SK-N-SH (cell line): ENCODE data around the gene FMN1. TPM values are rescaled to one million over a fixed set of nuclear protein-coding genes. Genes with fewer than 3 reads are reported as not detected.

ENCODE experiments used
- CTCF ChIA-PET: fragments of 300-600, 350-600 bp; formaldehyde crosslinking; extraction: SDS; loops from one replicate; lab custom pipeline; 2021; lab: Yijun Ruan, JAX
- POLR2A ChIA-PET: fragments of 350-600 bp; sonication (Branson Sonifier 250); formaldehyde crosslinking; extraction: SDS; loops from one replicate; lab custom pipeline; 2020; ENCODE audit warnings: antibody characterized with exemption, inconsistent platforms; lab: Yijun Ruan, JAX
- DNase-seq: peaks from one replicate; pipeline ENCODE4 v3.0.0; 2012
- H2AFZ ChIP-seq: fragments of 200-600 bp; sonication (generic); 2 replicates; pipeline ENCODE4 v1.8.1; 2016; ENCODE audit warnings: antibody characterized with exemption, mild to moderate bottlenecking, low read depth
- H3F3A ChIP-seq: fragments of 200-600 bp; sonication (generic); replicated peaks from 2 replicates; pipeline ENCODE3; 2016; ENCODE audit warnings: antibody characterized with exemption, mild to moderate bottlenecking; ENCODE audit not compliant: insufficient read depth
- H3K27ac ChIP-seq, 2 experiments: fragments of 200-500 bp in 1 of 2; fragments of 200-600 bp in 1 of 2; sonication (Bioruptor generic) in 1 of 2; sonication (generic), shearing (Covaris generic) in 1 of 2; 2 replicates each; pipeline versions ENCODE4 v1.5.1 to v1.6.1; 2014 to 2016; ENCODE audit warnings: low read depth in 2 of 2, inconsistent platforms in 1 of 2, low read length in 1 of 2, mild to moderate bottlenecking in 1 of 2, mixed read lengths in 1 of 2
- H3K27me3 ChIP-seq: fragments of 200-600 bp; sonication (generic), shearing (Covaris generic); 2 replicates; pipeline ENCODE4 v1.6.1; 2016; ENCODE audit warnings: mixed run types; ENCODE audit not compliant: insufficient read depth
- H3K36me3 ChIP-seq, 2 experiments: fragments of 200-500 bp in 1 of 2; fragments of 200-600 bp in 1 of 2; sonication (Bioruptor generic) in 1 of 2; sonication (generic) in 1 of 2; replicated peaks in 1 of 2; 2 replicates each; pipeline versions ENCODE3 to v1.5.1; 2014 to 2016; ENCODE audit warnings: low read length in 1 of 2, mild to moderate bottlenecking in 1 of 2; ENCODE audit not compliant: insufficient read depth in 2 of 2, control insufficient read depth in 1 of 2
- H3K4me1 ChIP-seq, 2 experiments: fragments of 200-500 bp in 1 of 2; fragments of 200-600 bp in 1 of 2; sonication (Bioruptor generic) in 1 of 2; sonication (generic), shearing (Covaris generic) in 1 of 2; 2 replicates each; pipeline versions ENCODE4 v1.5.1 to v1.6.1; 2014 to 2016; ENCODE audit warnings: low read depth in 1 of 2, low read length in 1 of 2, mixed run types in 1 of 2; ENCODE audit not compliant: insufficient read depth in 2 of 2, control insufficient read depth in 1 of 2
- H3K4me2 ChIP-seq: fragments of 200-600 bp; sonication (generic), shearing (Covaris generic); 2 replicates; pipeline ENCODE4 v1.6.1; 2017; ENCODE audit warnings: mixed run types
- H3K4me3 ChIP-seq, 2 experiments: fragments of 200-500 bp in 1 of 2; fragments of 200-600 bp in 1 of 2; sonication (Bioruptor generic) in 1 of 2; sonication (generic), shearing (Covaris generic) in 1 of 2; 2 replicates each; pipeline versions ENCODE4 v1.5.1 to v1.8.1; 2014 to 2016; ENCODE audit warnings: low read depth in 2 of 2, inconsistent platforms in 1 of 2, low read length in 1 of 2, mild to moderate bottlenecking in 1 of 2, mixed read lengths in 1 of 2, moderate library complexity in 1 of 2
- H3K79me2 ChIP-seq: fragments of 200-600 bp; sonication (generic); 2 replicates; pipeline ENCODE4 v1.8.1; 2017; ENCODE audit warnings: mild to moderate bottlenecking; ENCODE audit not compliant: insufficient read depth
- H3K9ac ChIP-seq: fragments of 200-600 bp; sonication (generic); 2 replicates; pipeline ENCODE4 v1.6.1; 2017; ENCODE audit warnings: mixed run types
- H3K9me2 ChIP-seq: fragments of 200-600 bp; sonication (generic); 2 replicates; pipeline ENCODE4 v1.6.1; 2017; ENCODE audit warnings: mixed run types
- H3K9me3 ChIP-seq: fragments of 200-600 bp; sonication (generic); 2 replicates; pipeline ENCODE4 v1.6.1; 2017; ENCODE audit warnings: mixed run types, mild to moderate bottlenecking, moderate library complexity
- H4K20me1 ChIP-seq: fragments of 200-600 bp; sonication (generic); 2 replicates; pipeline ENCODE4 v1.6.1; 2017; ENCODE audit warnings: mild to moderate bottlenecking, mixed run types; ENCODE audit not compliant: insufficient read depth
- FOSL2 ChIP-seq: IDR thresholded peaks from 2 replicates; pipeline ENCODE4 v1.4.0; 2012; ENCODE audit warnings: low read depth, mild to moderate bottlenecking, moderate library complexity, borderline replicate concordance
- FOXJ3 ChIP-seq: sonication (generic); formaldehyde crosslinking; IDR thresholded peaks from 2 replicates; pipeline ENCODE4 v1.5.1; 2020; ENCODE audit warnings: mild to moderate bottlenecking, missing genetic modification reagents
- FOXM1 ChIP-seq: IDR thresholded peaks from 2 replicates; pipeline ENCODE4 v1.4.0; 2012; ENCODE audit warnings: low read depth, mild to moderate bottlenecking
- GABPA ChIP-seq: IDR thresholded peaks from 2 replicates; pipeline ENCODE4 v1.4.0; 2012; ENCODE audit warnings: low read depth, mild to moderate bottlenecking
- JUND ChIP-seq: IDR thresholded peaks from 2 replicates; pipeline ENCODE4 v1.4.0; 2012
- MEF2A ChIP-seq: IDR thresholded peaks from 2 replicates; pipeline ENCODE4 v1.4.0; 2012; ENCODE audit warnings: low read depth, borderline replicate concordance
- MXI1 ChIP-seq: IDR thresholded peaks from 2 replicates; pipeline ENCODE4 v1.6.1; 2012; ENCODE audit warnings: mild to moderate bottlenecking, low read depth, low read length, improper control_type of control experiment
- NRF1 ChIP-seq: IDR thresholded peaks from 2 replicates; pipeline ENCODE4 v1.6.1; 2012; ENCODE audit warnings: low read depth, mild to moderate bottlenecking, low read length
- PBX3 ChIP-seq: IDR thresholded peaks from 2 replicates; pipeline ENCODE4; 2012
- POLR2AphosphoS5 ChIP-seq: IDR thresholded peaks from 2 replicates; pipeline ENCODE4 v1.6.1; 2012; ENCODE audit warnings: low read depth, low read length
- RAD21 ChIP-seq: IDR thresholded peaks from 2 replicates; pipeline ENCODE4 v1.6.1; 2012; ENCODE audit warnings: mild to moderate bottlenecking, low read length
- REST ChIP-seq: IDR thresholded peaks from 2 replicates; pipeline ENCODE4 v1.6.1; 2012; ENCODE audit warnings: mild to moderate bottlenecking, low read depth, low read length, moderate library complexity
- RFX5 ChIP-seq: IDR thresholded peaks from 2 replicates; pipeline ENCODE4 v1.6.1; 2012; ENCODE audit warnings: mild to moderate bottlenecking, improper control_type of control experiment, low read length
- SMC3 ChIP-seq: IDR thresholded peaks from 2 replicates; pipeline ENCODE4 v1.6.1; 2012; ENCODE audit warnings: low read depth, low read length, improper control_type of control experiment
- TAF1 ChIP-seq: IDR thresholded peaks from 2 replicates; pipeline ENCODE4 v1.6.1; 2012; ENCODE audit warnings: low read depth, mild to moderate bottlenecking, low read length, moderate library complexity, borderline replicate concordance
- TCF12 ChIP-seq: IDR thresholded peaks from 2 replicates; pipeline ENCODE4 v1.4.0; 2012
- TEAD4 ChIP-seq: IDR thresholded peaks from 2 replicates; pipeline ENCODE4 v1.4.0; 2012; ENCODE audit warnings: mild to moderate bottlenecking, borderline replicate concordance; ENCODE audit not compliant: insufficient read depth
- USF1 ChIP-seq: IDR thresholded peaks from 2 replicates; pipeline ENCODE4 v1.4.0; 2012; ENCODE audit warnings: low read depth, borderline replicate concordance
- USF2 ChIP-seq: fragments of 150-350 bp; IDR thresholded peaks from 2 replicates; pipeline ENCODE4 v1.6.1; 2017; ENCODE audit warnings: antibody characterized with exemption, low read length, low read depth, borderline replicate concordance
- YY1 ChIP-seq: IDR thresholded peaks from 2 replicates; pipeline ENCODE4 v1.4.0; 2012; ENCODE audit warnings: low read depth, mild to moderate bottlenecking
- ZBTB33 ChIP-seq: IDR thresholded peaks from 2 replicates; pipeline ENCODE4 v1.4.0; 2012; ENCODE audit warnings: low read depth, borderline replicate concordance
- WGBS: methylation state at CpG from one replicate; pipeline ENCODE4 v1.1.6; 2017; ENCODE audit warnings: low lambda C conversion rate; 5-methylcytosine and 5-hydroxymethylcytosine counted together
- polyA plus RNA-seq, 3 experiments: library from polyadenylated mRNA; depleted of rRNA; stranded (reverse); fragments of >200 nt; gene quantifications; 2 replicates each; pipeline ENCODE4 v1.2.3, GENCODE V29; 2012
- TF ChIP-seq, protein P1 (sequence below): fragments of 200-600 bp; sonication (generic); IDR thresholded peaks from 2 replicates; pipeline ENCODE4 v1.6.1; 2017; ENCODE audit warnings: antibody characterized with exemption, mild to moderate bottlenecking, moderate library complexity
- TF ChIP-seq, protein P2 (sequence below): IDR thresholded peaks from 2 replicates; pipeline ENCODE4 v1.4.0; 2012; ENCODE audit warnings: low read depth

The FMN1 gene
- polyA plus RNA-seq, 1 of the 3 experiments (the other 2 are of a cell fraction), result 9.1 TPM

GRCh38 chr15:33159726-33160453, 34.6 kb downstream of the FMN1 start:
- POLR2A ChIA-PET, result no interaction called here
- peak; percentile 34 for DNase-seq
- WGBS, result 66% methylated on average over 3 of the region's 3 CpGs
- Histone ChIP-seq H3K36me3 (no peaks in the 10 kb centered on the region), H3K27ac (peak overlapping the region; percentile 98 to 100), H3K4me1 (peaks cover 21 to 34% of the 10 kb centered on the region in 2 experiments), H3K9me2 (no peaks in the 10 kb centered on the region), H3F3A (peaks cover 38% of the 10 kb centered on the region), H2AFZ (no peak overlapping the region)
- CTCF ChIA-PET, result interaction anchor here (0.6 to 1.5 kb wide), 10 partner anchors 12 to 1168 kb away, joined by 3 to 8 read pairs (median 3); no protein-coding TSS in a partner anchor
- TF ChIP-seq YY1, result no peak
- TF ChIP-seq RAD21, result 0 out of 2 replicates have a peak, but pooled peaks have one; percentile 3
- TF ChIP-seq FOXM1, result no peak
- TF ChIP-seq FOXJ3 (CRISPR knock-in tag), result no peak
- no peak for TF ChIP-seq REST
- no peak for TF ChIP-seq RFX5
- TF ChIP-seq MXI1, result no peak
- TF ChIP-seq GABPA, result no peak
- TF ChIP-seq POLR2AphosphoS5, result no peak
- TF ChIP-seq JUND, result no peak
- TF ChIP-seq SMC3, result no peak
- TF ChIP-seq, protein P1, sequence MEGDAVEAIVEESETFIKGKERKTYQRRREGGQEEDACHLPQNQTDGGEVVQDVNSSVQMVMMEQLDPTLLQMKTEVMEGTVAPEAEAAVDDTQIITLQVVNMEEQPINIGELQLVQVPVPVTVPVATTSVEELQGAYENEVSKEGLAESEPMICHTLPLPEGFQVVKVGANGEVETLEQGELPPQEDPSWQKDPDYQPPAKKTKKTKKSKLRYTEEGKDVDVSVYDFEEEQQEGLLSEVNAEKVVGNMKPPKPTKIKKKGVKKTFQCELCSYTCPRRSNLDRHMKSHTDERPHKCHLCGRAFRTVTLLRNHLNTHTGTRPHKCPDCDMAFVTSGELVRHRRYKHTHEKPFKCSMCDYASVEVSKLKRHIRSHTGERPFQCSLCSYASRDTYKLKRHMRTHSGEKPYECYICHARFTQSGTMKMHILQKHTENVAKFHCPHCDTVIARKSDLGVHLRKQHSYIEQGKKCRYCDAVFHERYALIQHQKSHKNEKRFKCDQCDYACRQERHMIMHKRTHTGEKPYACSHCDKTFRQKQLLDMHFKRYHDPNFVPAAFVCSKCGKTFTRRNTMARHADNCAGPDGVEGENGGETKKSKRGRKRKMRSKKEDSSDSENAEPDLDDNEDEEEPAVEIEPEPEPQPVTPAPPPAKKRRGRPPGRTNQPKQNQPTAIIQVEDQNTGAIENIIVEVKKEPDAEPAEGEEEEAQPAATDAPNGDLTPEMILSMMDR, result peak; percentile 57
- no peak for TF ChIP-seq USF2
- TF ChIP-seq USF1, result no peak
- no peak for TF ChIP-seq ZBTB33
- TF ChIP-seq TEAD4, result no peak
- no peak for TF ChIP-seq TAF1
- no peak for TF ChIP-seq FOSL2
- TF ChIP-seq, protein P2, sequence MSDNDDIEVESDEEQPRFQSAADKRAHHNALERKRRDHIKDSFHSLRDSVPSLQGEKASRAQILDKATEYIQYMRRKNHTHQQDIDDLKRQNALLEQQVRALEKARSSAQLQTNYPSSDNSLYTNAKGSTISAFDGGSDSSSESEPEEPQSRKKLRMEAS, result 0 out of 2 replicates have a peak, but pooled peaks have one; percentile 9
- no peak for TF ChIP-seq MEF2A
- no peak for TF ChIP-seq TCF12
- no peak for TF ChIP-seq PBX3
- no peak for TF ChIP-seq NRF1
- TF ChIP-seq, all 33 proteins: peak for 3
- Histone ChIP-seq H3K79me2 (peaks cover 23% of the 10 kb centered on the region; the same call in 1 of the 2 replicates), H3K9ac (peak overlapping the region; percentile 73), H3K27me3 (no peaks in the 10 kb centered on the region), H3K4me2 (peak overlapping the region; percentile 51; the same call in 1 of the 2 replicates), H4K20me1 (no peaks in the 10 kb centered on the region), H3K9me3 (no peaks in the 10 kb centered on the region), H3K4me3 (no peak overlapping the region)
